ENCODE results near the gene ABCG2. TPM values are rescaled to one million over a fixed set of nuclear protein-coding genes. Genes with fewer than 3 reads are reported as not detected.

The ABCG2 gene
- total RNA-seq, 1 experiment from 2014 or later, result not detected

- ChIA-PET CTCF (no interaction called here), POLR2A (ENCODE audit: low non-redundant PET) (no interaction called here)
- H3K4me1 ChIP-seq (ENCODE audit: insufficient read depth, low read length, poor library complexity, severe bottlenecking), result no peaks in the 10 kb centered on the region
- no TSS peak for BruUV-seq (replicated peaks)
- no peak overlapping the region for H3K4me3 ChIP-seq (ENCODE audit: low read depth, low read length, poor library complexity, severe bottlenecking)
- no peak for DNase-seq (ENCODE audit: low spot score)
- TF ChIP-seq EZH2 (IDR thresholded peaks at IDR 0.05; ENCODE audit: borderline replicate concordance, low read depth, low read length, poor library complexity, severe bottlenecking), result no peak
- TF ChIP-seq, protein P1, sequence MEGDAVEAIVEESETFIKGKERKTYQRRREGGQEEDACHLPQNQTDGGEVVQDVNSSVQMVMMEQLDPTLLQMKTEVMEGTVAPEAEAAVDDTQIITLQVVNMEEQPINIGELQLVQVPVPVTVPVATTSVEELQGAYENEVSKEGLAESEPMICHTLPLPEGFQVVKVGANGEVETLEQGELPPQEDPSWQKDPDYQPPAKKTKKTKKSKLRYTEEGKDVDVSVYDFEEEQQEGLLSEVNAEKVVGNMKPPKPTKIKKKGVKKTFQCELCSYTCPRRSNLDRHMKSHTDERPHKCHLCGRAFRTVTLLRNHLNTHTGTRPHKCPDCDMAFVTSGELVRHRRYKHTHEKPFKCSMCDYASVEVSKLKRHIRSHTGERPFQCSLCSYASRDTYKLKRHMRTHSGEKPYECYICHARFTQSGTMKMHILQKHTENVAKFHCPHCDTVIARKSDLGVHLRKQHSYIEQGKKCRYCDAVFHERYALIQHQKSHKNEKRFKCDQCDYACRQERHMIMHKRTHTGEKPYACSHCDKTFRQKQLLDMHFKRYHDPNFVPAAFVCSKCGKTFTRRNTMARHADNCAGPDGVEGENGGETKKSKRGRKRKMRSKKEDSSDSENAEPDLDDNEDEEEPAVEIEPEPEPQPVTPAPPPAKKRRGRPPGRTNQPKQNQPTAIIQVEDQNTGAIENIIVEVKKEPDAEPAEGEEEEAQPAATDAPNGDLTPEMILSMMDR (conservative IDR thresholded peaks at IDR 0.05; ENCODE audit: low read depth, low read length), result no peak
- no peaks in the 10 kb centered on the region for H3K27me3 ChIP-seq (replicated peaks; ENCODE audit: insufficient read depth, low read depth, low read length, poor library complexity)
- H3K36me3 ChIP-seq (ENCODE audit: insufficient read depth, low read length, poor library complexity, severe bottlenecking), result no peaks in the 10 kb centered on the region
- no peaks in the 10 kb centered on the region for H3K9me3 ChIP-seq (ENCODE audit: low read depth, low read length, poor library complexity, severe bottlenecking)
- H3K27ac ChIP-seq (ENCODE audit: low read depth, low read length, poor library complexity, severe bottlenecking), result no peak overlapping the region
- intact Hi-C loops (cut with micrococcal nuclease; ENCODE audit: unreplicated experiment), result no loop called here
These were observed 98.7 kb downstream of the ABCG2 start for GRCh38 chr4:88059766-88060165.

DNA sequence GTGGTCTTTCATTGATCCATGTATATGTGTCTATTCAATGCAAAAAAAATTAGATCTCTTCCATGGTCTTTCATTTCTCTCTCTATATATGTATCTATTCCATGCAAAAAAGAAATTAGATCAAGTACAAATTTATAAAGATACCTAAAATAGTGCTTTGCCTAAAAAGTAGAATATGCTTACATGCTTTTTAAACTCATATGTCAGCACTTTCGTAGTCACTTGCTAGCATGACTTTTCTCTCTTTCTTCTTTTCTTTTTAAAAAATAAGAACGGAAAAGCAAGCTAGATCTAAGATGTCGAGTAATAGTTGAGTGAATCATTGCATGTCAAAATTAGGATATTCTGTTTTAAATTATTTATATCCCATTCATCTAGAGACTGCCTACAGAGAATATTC, 100.1 kb downstream of the ABCG2 start:
- Histone ChIP-seq H3K9me3 (ENCODE audit: low read depth, low read length, poor library complexity, severe bottlenecking) (no peaks in the 10 kb centered on the region), H3K4me1 (ENCODE audit: insufficient read depth, low read length, poor library complexity, severe bottlenecking) (no peaks in the 10 kb centered on the region), H3K36me3 (ENCODE audit: insufficient read depth, low read length, poor library complexity, severe bottlenecking) (no peaks in the 10 kb centered on the region), H3K4me3 (ENCODE audit: low read depth, low read length, poor library complexity, severe bottlenecking) (no peak overlapping the region), H3K27me3 (replicated peaks; ENCODE audit: insufficient read depth, low read depth, low read length, poor library complexity) (no peaks in the 10 kb centered on the region), H3K27ac (ENCODE audit: low read depth, low read length, poor library complexity, severe bottlenecking) (no peak overlapping the region)
- no TSS peak for BruUV-seq (replicated peaks)
- no peak for TF ChIP-seq EZH2 (IDR thresholded peaks at IDR 0.05; ENCODE audit: borderline replicate concordance, low read depth, low read length, poor library complexity, severe bottlenecking)
- ChIA-PET CTCF (no interaction called here), POLR2A (ENCODE audit: low non-redundant PET) (no interaction called here)
- intact Hi-C loops (cut with micrococcal nuclease; ENCODE audit: unreplicated experiment), result no loop called here
- DNase-seq (ENCODE audit: low spot score), result no peak

GRCh38 chr4:88054901-88055300, 103.5 kb downstream of the ABCG2 start:
- H3K4me3 ChIP-seq (ENCODE audit: low read depth, low read length, poor library complexity, severe bottlenecking), result no peak overlapping the region
- DNase-seq (ENCODE audit: low spot score), result peak; percentile 6
- POLR2A ChIA-PET (ENCODE audit: low non-redundant PET), result no interaction called here
- H3K27ac ChIP-seq (ENCODE audit: low read depth, low read length, poor library complexity, severe bottlenecking), result no peak overlapping the region
- no peaks in the 10 kb centered on the region for H3K27me3 ChIP-seq (replicated peaks; ENCODE audit: insufficient read depth, low read depth, low read length, poor library complexity)
- BruUV-seq (replicated peaks), result no TSS peak
- H3K9me3 ChIP-seq (ENCODE audit: low read depth, low read length, poor library complexity, severe bottlenecking), result no peaks in the 10 kb centered on the region
- CTCF ChIA-PET, result no interaction called here
- H3K4me1 ChIP-seq (ENCODE audit: insufficient read depth, low read length, poor library complexity, severe bottlenecking), result no peaks in the 10 kb centered on the region
- intact Hi-C loops (cut with micrococcal nuclease; ENCODE audit: unreplicated experiment), result no loop called here
- no peaks in the 10 kb centered on the region for H3K36me3 ChIP-seq (ENCODE audit: insufficient read depth, low read length, poor library complexity, severe bottlenecking)
- TF ChIP-seq EZH2 (IDR thresholded peaks at IDR 0.05; ENCODE audit: borderline replicate concordance, low read depth, low read length, poor library complexity, severe bottlenecking), result no peak
- TF ChIP-seq, protein P1 (conservative IDR thresholded peaks at IDR 0.05; ENCODE audit: low read depth, low read length), result 0 out of 2 replicates have a peak, but pooled peaks have one; percentile 25

GRCh38 chr4:88054229-88054628, 104.2 kb downstream of the ABCG2 start:
- DNase-seq (ENCODE audit: low spot score), result no peak
- CTCF ChIA-PET, result no interaction called here
- no peak overlapping the region for H3K4me3 ChIP-seq (ENCODE audit: low read depth, low read length, poor library complexity, severe bottlenecking)
- TF ChIP-seq, protein P1 (conservative IDR thresholded peaks at IDR 0.05; ENCODE audit: low read depth, low read length), result no peak
- TF ChIP-seq EZH2 (IDR thresholded peaks at IDR 0.05; ENCODE audit: borderline replicate concordance, low read depth, low read length, poor library complexity, severe bottlenecking), result no peak
- POLR2A ChIA-PET (ENCODE audit: low non-redundant PET), result no interaction called here
- no peak overlapping the region for H3K27ac ChIP-seq (ENCODE audit: low read depth, low read length, poor library complexity, severe bottlenecking)
- H3K27me3 ChIP-seq (replicated peaks; ENCODE audit: insufficient read depth, low read depth, low read length, poor library complexity), result no peaks in the 10 kb centered on the region
- BruUV-seq (replicated peaks), result no TSS peak
- no peaks in the 10 kb centered on the region for H3K36me3 ChIP-seq (ENCODE audit: insufficient read depth, low read length, poor library complexity, severe bottlenecking)
- H3K4me1 ChIP-seq (ENCODE audit: insufficient read depth, low read length, poor library complexity, severe bottlenecking), result no peaks in the 10 kb centered on the region
- intact Hi-C loops (cut with micrococcal nuclease; ENCODE audit: unreplicated experiment), result no loop called here
- no peaks in the 10 kb centered on the region for H3K9me3 ChIP-seq (ENCODE audit: low read depth, low read length, poor library complexity, severe bottlenecking)
